Stimulated activated naive CD4-positive, alpha-beta T cell (primary cell): Measurements from ENCODE around the gene SLC19A1.
"Not testable (repeated sequence)": the region's sequence is repeated elsewhere in the genome, so short reads cannot be mapped to it uniquely, and the experiment has no call there.

Experiments
- DNase-seq, 6 experiments: peaks; one replicate each; lab custom pipeline; 2025; lab: John Stamatoyannopoulos, UW

SLC19A1 gene

DNA sequence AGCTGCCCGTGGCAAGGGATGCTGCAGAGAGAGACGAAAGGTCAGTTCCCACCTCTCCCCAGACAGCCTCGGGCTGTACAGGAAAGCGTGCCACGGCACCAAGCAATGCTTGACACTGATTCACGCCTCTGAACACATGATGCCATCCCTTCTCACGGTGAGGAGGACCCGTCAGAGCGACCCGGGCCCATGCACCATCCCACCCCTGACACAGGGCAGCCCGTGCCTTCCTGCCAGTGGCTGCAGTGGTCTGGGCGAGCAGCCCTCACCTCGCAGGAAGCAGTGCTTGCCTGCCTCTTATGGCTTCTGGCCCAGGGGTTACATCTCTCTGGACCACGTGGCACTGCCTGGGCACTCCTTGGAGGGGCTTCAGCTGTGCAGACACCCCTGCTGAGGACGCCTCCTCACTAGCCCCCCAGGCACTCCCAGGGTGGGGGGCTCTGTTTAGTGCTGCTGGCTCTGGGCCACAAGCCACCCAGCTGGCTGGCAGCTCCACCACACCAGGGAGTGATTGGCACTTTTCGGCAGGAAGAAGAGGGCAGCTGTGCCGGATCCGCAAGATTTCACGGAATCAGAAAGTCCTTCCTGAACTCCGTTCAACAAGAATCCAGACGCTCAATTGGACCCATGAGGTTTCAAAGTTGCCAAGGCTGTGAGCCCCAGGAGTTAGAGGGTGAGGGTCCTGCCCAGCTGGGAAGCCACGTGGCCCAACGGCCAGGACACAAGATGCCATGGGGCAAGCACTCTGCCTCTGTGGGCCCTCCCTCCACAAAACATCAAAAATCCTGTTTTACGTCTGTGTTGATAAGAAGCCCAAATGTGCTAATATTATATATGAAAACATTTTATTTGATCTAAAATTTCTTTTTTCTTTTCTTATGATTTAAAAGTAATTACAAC is 34.8 kb upstream of the SLC19A1 start:
- no peak for DNase-seq

DNA sequence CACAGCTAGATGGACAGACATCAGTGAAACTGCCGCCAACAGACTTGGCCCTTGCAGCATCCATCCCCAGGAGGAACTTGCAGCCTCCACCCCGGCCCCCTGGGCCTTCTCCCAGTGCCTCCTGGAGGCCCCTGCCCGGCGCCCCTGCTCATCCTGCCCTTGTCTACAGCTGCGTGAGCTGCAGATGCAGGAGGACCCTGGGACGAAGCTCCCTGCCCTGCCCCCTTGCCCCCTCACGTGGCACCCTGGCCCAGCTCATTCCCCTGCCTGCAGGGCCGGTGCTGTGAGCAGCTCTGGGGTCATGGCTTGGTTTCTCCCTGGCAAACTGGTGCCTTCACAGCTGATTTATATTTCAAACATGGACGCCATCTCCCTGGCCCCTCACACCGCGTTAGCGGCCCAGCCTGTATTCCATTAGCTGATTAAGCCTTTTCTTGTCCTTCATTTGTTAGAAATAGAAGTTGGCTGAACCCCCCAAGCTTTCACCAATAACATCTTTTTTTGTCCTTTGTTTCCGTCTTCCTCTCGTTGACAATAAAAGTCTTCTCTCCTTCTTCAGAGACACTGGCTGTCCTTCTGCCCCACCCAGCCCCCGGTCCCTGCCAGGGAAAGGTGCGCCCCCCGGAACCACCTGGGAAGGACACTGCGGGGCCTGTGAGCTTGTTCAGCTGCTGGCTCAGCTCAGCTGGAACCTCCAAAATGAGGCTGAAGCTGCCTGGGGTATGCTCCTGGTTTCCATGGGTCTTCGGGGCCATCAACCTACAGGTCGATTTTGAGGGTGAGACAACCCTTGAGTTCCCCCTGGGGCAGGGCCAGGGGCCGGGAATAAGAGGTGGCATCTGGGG is 34.0 kb upstream of the SLC19A1 start:
- DNase-seq: no peak

DNA sequence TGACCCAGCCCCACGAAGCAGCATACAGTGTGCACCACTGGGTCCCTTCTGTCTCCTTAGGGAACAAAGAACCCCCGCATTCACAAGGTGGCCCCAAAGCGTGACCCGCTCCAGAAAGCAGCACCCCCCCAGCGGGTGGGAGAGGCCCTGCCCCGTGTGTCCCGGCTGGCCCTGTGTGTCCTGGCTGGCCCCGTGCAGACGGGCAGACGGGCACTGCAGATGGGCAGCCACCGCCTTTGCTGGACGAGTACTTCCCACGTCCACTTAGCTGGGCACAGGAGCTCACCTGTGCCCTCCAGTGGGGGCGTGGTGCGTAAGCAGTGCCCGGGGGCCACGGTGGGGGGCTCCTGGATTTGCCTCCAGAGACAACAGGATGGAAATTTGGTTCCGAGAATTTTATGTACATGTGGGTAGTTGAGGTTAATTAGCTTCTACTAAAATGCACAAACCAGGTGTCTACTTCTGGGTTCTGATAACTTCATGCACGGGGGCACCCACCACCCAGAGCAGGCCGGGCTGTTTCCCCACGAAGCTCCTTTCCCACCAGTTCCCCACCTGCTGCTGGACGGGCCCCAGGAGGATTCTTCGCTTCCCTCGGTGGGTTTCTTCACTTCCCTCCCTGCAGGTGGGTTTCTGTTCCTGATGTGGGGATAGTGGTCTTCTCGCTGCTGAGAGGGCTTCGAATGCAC is 33.2 kb upstream of the SLC19A1 start:
- DNase-seq: no peak

DNA sequence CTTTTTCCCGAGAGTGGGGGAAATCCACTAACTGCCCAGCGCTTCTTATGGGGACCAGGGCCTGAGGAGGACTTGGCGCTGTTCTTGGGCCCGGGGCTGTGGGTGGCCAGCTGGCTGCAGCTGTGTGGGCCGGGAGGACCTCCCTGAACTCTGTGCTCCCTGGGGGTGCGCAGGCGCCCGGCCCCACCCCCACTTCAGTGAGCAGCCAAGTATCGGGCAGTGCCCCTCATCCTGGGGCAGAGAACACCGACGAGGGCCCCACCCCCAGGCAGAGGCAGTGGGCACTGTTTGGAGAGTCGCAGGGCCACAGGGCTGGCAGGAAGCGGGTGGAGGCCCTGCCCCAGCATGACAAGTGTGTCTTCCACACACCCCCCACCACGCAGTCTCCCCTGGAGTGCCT is 32.5 kb upstream of the SLC19A1 start:
- DNase-seq: no peak

DNA sequence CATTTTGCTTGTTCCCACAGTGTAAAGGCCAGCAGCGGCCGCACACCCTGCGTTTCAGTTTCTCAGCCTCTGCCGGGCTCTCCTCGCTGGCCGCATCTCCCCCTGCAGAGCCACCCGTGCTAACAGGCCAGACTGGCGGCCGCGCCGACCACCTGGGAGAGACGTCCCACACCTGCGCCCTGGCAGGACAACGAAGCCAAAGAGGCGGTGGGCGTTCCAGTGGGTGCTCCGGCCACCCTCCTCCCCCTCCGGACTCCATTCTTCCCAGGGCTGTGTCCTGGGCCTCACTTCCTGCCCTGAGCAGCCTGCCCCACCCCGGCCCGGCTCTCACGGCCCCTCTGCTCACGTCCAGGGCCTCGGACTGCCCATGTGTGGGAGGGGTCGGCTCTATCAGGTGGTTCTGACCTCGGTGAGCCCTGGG is 31.9 kb upstream of the SLC19A1 start:
- DNase-seq: no peak

DNA sequence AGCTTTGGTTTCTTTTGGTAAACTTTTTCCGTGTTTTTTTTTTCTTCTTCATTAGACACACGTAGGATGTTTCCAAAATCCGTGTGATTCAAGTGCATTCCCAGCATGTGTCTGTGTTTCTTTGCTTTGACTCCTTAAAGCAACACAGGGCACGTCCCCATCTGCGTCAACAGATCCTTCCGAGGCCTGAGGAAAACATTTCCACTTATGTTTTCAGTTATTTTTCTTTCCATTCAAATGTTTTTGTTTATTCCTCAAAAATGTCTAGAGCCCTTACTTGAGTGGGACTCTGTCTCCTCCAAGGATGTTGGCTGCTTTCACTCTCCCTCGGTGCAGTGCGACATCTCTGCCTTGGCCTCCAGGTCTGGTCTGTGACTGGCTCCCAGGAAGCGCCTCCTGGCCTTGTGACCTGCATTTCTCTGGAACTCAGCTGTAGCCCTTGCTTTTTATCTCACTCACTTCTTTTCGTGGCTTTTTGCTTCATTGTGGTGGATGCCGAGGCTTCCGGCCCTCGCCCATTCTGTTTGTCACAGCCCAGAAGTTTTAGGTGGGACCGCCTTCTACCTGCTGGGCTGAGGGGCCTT is 31.3 kb upstream of the SLC19A1 start:
- no peak for DNase-seq

DNA sequence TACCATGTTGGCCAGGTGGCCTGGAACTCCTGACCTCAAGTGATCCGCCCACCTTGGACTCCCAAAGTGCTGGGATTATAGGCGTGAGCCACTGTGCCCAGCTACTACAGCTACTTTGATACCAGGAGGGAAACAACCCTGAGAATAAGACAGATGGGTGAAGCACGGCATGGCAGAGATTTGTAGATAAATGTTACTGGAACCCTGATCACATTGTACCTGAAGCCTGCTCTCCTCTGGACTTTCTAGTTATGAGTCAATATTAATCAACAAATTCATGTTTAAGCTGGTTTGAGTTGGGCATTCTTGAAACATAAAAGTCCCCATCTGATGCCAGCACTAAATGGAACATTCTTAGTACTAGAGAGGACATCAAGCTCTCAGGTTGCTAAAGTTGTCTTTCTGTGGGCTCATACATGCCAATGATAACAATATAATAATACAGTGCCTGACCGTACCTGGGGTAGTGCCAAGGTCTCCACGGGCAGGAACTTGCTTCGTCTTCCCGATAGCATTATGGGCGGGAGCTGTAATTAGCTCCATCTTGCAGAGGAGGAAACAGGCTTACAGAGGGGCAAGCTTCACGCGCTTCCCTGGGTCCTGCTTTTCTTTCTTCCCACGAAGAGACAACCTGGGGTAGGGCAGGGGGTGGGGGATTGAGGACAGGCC is 30.7 kb upstream of the SLC19A1 start:
- no peak for DNase-seq

DNA sequence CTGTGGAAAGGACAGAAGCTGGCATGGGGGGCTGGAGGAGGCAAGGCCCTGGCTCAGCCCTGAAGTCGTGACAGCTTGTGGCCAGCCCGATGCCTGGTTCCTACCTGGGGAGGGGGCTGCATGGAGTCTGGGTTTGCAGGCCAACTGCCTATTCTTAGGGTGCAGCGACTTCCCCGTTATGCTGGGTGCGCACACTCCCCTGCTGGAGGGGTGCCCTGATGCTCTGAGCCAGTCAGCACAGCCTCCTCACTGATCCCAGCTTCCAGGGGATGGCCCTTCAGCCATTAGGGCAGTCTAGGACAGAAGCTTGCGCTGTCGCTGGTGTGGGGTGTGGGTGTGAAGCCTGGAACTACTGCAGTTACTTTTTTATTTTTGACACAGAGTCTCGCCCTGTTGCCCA is 30.0 kb upstream of the SLC19A1 start:
- no peak for DNase-seq

DNA sequence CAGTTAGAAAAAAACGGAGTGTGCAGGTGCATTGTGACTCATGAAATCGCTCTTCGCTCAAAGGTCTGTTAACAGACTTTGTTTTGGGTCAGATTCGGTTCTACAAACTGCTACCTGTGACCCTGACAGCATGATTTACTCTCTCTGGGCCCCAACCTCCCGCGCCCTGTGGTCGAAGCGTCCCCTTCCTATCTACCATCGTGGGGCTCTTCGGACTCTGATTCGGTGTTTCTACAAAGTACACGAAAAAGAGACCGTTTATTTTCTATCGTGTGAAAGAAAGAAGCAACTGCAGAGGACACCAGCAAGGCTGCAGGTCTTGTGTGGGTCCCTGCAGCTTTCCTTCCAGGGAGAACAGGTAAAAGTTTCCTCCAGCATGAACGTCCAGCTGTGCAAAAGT is 29.4 kb upstream of the SLC19A1 start:
- DNase-seq: no peak

DNA sequence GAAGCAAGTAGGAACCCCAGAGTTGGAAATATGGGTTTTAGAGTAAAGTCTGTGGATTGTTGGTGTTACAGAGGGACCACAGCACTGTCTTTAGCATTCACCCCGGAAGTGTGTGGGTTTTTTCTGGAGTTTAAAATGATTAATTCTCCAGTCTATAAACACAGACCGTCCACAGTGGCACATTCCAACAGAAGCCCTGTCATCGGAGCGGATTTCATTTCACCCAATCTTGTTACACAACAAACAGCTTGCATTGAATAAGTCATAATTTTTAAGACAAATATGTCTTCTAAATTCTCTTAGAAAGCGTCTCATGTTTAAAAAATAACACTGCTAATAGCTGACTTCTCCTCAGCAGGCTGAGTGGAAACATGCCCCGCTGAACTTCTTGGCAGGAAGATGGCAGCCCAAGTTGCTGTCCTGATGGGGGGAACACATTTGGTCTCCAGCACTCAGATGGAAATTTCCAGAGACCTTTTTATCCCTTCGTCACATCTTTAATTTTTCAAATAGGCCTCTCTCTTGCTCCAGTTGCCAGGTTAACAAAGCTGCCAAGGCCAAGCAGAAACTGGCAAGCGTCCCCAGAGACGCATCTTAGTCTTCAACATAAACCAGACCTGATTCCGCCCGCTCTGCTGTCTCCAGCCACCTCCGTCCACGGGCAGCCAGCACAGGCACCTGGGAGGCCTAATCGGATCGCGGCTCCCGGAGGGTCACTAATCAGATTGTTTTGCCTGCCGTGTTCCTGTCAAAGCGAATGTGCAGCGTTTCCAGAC is 28.8 kb upstream of the SLC19A1 start:
- DNase-seq: no peak

DNA sequence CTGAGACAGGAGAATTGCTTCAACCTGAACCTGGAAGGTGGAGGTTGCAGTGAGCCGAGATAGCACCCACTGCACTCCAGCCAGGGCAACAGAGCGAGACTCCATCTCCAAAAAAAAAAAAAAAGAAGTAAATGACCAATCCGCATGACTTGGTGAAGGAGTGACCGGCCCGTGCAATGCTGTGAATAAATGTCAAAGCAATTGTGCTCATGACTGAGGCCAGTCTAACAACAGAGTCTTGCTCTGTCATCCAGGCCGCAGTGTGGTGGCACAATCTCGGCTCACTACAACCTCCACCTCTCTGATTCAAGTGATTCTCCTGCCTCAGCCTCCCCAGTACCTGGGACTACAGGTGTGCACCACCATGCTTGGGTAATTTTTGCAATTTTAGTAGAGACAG is 27.8 kb upstream of the SLC19A1 start:
- DNase-seq: no peak

DNA sequence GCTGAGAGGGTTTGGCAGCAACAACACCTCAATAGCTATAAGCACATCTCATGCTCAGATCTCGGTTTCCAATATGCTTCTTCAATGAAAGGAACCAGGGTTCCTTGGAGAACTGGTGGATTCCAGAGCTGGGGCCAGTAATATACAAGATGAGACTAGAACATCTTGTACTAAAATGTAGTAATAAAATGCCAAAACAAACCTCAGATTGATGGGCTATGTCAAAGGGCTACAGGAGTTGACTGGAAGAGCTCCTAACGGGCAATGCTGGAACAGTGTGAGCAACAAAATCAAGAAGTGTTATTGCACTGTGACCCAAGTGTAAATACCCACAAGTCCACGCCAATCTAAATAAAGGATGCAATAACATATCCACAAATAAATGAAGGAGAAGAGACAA is 26.1 kb upstream of the SLC19A1 start:
- no peak for DNase-seq

DNA sequence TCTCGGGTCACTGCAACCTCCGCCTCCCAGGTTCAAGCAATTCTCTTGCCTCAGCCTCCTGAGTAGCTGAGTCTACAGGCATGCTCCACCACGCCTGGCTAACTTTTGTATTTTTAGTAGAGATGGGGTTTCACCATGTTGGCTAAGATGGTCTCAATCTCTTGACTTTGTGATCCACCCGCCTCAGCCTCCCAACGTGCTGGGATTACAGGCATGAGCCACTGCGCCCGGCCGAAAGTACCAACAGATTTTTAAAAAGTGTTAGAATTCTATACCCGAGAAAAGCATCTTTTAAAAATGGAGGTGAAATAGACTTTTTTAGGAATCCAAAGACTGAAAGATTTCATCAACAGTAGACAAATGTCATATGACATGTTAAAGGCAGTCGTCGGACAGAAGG is 21.9 kb upstream of the SLC19A1 start:
- DNase-seq: not testable (repeated sequence)

DNA sequence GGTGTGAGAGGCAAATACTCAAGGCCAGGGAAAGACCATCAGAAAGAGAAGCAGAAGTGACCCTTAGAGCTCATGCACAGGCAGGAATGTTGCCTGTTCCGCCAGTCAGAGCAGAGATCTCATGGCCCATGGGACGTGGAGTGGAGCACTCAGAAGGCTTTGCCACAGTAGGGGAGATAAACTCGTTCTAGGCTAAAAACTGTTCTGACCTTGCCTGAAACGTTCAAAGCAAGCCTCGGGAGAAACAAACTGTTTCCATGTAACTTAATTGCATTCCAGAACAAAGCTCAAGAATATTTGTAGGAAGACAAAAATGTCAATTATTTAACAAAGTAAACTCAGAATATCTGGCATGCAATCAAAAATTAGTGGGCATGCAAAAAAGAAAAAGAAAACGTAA is 20.7 kb upstream of the SLC19A1 start:
- DNase-seq: no peak

DNA sequence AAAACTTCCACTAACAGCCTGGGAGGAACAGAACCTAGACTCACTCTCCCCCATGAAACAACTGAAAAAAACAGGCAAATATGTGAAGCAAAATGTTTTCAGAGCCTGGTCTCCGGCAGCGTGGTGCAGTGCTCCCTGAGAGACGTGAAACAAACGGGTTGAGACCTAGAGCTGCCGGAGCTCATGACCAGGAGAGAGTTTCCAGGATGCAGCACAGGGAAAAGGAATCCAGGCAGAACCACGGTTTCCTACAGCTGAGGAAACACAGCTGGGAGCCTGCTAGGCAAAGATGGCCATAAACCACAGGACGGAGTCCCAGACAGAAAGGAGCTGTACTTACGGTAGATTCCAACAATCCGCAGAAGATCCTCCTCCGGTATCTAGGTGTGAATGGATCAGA is 20.2 kb upstream of the SLC19A1 start:
- DNase-seq: no peak

DNA sequence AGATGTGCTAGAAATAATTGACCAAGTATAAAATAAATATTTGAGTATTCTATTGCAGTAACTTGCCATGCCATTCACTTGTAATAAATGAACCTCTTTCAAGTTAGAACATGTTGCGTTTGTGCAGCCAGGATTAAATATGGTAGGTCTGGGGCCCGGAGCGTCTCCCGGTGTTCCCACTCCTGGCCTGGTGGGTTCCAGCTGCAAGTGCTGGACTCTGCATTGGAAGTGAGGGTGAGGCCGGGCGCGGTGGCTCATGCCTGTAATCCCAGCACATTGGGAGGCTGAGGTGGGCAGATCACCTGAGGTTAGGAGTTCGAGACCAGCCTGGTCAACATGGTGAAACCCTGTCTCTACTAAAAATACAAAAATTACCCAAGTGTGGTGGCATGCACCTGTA is 19.0 kb upstream of the SLC19A1 start:
- DNase-seq: not testable (repeated sequence)

DNA sequence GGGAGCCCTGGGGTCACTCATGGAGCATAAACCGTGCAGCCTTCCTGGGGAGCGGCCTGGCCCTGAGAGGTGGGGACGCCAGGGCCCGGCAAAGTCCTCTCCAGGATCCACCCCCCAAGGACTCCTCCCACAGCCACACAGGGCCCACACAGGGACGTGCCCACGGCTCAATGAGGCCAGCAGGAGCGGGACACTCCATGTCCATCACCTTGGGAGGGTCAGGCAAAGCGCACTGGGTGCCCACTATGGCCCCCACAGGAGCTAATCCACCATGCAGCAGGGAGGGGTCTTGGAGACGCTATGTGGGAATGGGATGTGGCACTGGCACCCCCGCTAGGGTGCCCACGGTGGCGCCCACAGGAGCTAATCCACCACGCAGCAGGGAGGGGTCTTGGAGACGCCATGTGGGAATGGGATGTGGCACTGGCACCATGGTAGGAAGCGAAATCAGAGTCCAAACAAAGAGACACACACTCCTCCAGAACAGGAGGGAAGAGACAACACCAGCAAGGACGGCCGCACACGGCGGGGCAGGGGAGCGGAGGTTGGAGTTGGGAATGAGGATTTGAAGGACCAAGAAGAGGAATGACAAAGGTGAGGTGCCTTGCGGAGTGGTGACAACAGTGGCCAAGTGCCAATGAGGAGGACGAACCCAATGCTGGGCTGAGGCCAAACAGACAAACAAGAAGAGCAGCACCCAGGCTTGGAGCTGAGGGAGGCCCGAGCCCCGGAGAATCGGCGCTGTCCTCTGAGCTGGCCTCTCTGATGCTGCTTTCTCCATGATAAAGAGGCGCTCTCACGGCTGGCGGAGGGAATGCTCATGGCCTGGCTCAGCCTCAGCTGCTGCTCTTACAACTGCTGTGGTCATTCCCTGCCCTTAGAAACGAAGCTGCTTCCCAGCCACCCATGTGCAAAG is 18.1 kb upstream of the SLC19A1 start:
- no peak for DNase-seq

DNA sequence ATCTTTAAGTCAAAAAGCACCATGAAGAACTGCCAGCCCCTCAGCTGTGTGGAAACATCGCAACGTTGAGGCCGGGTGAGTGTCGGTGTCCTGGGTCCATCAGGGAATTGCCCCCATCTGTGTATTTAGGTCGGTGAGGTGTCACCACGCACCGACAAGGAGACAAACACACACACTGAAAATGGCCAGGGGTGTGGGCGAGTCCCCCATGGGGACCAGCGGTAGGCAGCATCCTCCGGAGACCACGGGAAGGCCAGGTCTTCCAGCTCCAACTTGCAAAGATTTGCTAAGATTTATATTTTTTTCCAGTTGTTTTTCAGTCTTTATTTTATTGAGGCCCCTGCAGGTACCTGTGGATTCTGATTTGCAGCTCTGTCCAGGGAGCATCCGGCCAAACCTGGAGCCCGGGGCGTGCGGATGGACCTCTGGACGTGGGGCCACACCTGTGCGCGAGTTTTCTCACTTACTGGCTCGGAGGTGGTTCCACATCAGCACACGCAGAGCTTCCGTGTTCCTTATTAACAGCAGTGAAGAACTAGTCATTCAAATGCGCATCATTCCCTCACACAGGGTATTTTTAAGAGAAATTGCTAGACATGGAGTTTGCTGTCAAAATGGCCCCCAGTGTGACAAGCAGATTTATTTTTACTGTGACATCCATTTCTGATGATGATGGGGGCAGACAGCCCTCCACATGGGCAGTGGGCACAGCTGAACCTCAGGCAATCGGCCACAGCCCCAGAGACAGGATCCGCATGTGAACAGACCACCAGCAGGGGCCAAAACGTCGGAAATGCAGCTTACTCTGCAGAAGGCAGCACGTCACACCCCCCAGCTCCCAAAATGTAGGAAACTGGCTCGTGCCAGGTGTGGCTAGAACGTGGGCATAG is 17.2 kb upstream of the SLC19A1 start:
- no peak for DNase-seq
